ENCODE results near the gene SLC22A4.

GRCh38 chr5:132309679-132310078, 15.5 kb downstream of the SLC22A4 start:
- TF ChIP-seq CTCF (IDR thresholded peaks at IDR 0.05) (no peak), POLR2A (IDR thresholded peaks at IDR 0.05) (no peak)
